Right hindlimb (tissue), 1 donor: ENCODE results near the gene LYPD6.

Experiments used
- DNase-seq: peaks from one replicate; pipeline ENCODE4 v3.0.0-alpha.2; 2018

Gene LYPD6

DNA sequence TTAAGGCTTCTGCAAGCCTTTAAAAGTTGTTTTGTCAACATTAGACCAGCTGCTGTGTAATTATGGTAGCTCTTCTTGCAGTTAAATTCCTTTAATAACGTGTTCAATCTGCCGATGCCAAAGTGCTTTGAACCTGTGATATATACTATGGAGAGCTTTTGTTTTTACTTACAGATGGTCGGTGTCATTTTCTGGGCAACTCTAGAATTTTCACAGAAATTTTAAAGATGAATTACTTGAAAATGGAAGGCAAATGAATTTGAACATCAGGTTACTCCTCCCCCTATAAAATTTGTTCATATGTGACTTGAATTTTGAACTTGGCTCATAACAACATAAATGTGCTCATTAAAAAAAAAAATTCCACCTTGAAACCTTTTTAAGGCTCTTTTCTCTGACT lies 23.0 kb downstream of the LYPD6 start:
- DNase-seq, result no peak

DNA sequence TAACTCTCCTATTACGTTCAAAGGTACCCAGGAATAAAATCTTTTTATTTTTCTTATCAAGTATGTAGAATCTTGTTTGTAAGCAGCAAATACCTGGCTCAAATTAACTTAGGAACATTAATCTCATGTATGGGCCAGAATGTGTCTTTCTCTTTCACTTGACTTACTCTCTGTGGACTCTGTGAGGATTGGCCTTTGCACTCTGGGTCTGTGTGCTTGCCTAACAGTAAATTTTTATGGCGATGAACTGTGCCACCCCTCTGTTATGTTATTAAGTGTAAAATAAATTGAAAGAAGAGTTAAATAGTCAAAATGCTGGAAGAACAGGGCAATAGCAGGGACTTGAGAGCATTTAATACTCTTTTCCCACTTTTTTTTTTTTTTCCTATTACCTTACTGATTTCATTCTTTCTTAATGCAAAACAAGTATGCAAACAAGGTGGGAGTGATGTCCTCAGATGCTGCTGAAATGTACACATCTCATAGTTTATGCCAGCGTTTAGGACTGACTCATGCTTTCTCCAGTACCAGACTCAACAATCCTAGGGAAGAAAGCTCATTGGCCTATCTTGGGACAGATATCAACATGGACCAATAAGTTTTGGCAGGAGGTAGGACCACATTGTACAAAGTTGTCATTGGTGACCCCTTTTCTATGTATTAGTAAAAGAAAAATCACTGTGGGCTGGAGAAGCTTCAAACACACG lies 25.5 kb downstream of the LYPD6 start:
- DNase-seq, result no peak

DNA sequence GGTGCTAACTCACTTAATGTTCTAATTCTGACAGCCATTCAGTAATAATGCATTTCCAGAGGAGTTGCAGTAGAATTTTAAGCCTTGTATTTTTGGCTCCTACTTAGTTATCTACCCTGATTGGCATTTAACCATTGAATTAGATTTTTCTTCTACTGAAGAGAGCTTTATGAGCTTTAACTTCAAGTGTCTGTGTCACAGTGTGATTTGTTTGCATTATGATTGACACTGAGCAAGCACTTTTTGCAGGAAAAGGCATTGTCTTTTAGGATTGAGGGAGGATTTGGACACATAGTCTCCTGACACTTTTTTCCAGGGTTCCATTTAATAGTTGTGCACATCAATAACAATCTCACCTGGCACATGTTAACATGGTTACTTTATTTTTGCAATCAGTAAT lies 26.7 kb downstream of the LYPD6 start:
- no peak for DNase-seq

DNA sequence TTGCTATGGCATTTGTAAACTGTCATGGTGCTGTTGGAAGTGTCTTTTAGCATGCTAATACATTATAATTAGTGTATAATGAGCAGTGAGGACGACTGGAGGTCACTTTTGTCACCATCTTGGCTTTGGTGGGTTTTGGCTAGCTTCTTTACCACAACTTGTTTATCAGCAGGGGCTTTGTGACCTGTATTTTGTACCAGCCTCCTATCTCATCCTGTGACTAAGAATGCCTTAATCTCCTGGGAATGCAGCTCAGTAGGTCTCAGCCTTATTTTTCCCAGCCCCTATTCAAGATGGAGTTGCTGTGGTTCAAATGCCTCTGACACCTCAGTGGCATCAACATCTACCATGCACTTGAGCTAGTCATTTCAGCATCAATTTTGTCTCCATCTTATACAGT lies 29.7 kb downstream of the LYPD6 start:
- no peak for DNase-seq

DNA sequence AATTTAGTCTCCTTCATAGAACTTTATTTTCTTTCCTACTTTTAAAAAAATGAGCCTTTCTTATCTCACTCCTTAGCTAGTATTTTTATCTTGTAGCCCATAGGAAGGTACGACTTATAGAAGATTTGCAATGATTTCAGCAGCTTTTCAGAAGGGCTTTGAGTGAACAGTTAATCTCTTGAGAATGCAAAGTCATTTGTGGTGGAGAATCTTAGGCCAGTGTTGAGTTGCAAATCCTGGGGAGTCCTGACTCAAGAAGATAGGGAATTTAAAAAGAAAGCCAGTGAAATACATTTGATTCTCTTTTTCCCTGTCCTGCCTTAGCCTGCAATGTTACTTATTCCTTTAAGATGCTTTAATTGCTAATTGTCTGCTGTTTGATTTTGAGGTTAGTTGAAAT lies 33.6 kb downstream of the LYPD6 start:
- DNase-seq, result no peak

DNA sequence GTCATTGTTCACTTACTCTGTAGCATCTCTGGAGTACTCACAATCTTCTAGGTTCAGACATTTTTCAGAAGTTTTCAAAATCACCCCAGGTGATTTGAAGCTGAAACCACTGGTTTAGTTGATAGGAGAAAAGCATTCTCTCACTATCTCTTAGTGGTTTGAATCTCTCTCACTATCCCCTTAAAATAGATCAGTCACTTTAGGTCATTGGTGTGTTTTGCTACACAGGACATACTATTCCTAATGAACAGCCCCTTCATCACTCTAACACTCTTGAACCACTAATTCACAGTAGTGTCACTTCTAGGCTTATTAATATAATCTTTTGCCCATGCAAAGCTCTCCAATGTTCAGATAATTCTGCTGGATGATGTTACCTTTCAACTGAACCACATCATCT lies 34.5 kb downstream of the LYPD6 start:
- DNase-seq, result no peak

DNA sequence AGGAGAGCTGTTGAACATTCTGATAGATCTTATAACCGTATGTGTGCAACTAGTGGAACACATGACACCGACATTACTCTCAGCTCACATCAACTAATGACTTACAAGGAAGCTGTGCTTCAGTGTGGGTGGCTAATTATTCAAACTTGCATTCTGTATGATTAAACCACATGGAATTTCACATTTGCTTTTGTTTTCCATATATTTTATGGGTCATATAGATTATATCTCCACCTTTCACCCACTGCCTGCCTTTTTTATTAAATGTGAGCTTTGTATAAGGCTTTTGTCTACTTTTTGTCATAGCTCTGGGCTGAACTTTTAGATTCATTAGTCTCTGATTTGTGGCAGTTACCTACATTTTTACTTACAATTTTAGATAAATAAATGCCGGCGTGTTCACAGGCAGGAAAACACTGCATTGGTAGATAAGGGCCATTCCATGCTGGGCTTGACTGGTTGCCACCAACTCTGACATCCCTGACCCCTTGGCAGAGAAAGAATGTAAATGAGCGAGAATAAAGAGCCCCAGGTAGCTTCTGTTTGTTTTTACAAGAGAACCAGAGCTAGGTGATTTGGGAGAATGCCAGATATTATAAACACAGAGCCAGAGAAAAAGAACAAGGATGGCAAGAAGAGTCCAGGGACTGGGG lies 35.7 kb downstream of the LYPD6 start:
- DNase-seq, result no peak

DNA sequence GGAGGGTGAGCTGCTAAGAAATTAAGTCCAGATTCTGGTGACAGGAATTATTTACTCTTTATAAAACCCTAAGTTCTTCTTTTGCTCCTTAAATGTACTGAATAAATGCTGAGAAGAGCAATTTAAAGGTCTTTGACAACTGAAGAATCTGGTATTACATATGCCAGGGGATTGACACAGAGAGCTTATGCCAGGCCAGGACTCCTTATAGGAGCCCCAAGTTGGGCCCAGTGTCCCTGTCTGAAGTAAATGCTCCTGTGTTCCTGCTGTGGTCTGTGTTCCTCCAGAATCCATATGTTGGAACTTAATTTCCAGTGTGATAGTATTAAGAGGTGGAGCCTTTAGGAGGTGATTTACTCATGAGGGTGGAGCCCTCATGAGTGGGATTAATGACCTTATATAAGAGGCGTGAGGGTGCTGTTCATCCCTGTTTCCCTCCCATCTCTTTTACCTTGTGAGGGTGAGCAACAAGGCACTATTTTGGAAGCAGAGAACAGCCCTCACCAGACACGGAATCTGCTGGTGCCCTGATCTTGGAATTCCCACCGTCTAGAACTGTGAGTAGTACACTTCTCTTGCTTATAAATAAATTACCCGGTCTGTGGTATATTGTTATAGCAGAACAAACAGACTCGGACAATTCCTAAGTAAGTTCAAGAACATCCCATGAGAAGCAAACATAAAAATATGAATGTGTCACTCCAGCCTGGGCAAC lies 39.8 kb downstream of the LYPD6 start:
- DNase-seq, result no peak

DNA sequence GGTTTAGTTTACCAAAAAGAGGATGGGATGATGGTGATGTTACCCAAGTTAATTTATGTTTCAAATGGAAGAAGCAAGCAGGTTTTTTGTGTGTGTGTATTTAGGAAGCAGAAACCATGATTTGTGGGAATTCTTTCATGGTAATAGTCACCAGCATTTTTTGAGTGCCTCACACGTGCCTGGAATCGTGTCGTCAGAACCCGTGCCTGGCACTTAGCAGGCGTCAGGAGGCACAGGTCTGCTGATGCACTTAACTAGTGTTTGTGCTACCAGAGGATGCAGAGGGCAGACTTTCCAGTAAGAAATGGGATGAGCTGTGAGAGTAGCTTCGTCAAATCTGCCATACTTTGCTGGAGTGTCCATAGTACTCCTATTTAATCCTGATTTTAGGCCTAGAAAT lies 41.1 kb downstream of the LYPD6 start:
- DNase-seq, result no peak

DNA sequence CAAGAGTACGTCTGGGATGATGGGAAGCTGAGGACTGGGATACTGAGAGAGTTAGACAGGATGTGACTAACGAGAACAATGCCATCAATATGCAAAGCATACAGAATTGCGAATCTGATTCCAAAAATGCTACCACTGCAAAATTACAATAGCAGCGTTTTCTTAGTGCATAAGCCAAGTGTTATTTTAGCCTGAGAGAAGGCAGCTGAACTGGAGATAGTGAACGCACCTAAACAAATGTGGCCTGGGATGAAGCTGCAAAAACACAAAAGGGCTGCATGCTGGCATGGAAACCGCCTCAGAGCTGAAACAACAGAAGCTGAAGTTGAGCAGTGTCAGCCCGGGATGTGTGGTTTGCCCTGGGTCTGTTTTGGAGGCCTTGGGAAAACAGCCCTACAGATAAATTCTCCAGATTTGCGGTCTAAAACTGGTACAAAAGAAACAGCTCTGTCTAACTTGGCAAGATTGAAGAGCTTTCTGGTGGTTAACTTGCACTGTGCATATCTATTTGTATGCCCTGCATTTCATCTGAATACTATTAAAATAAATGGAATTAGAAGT lies 45.5 kb downstream of the LYPD6 start:
- DNase-seq, result peak; percentile 26

DNA sequence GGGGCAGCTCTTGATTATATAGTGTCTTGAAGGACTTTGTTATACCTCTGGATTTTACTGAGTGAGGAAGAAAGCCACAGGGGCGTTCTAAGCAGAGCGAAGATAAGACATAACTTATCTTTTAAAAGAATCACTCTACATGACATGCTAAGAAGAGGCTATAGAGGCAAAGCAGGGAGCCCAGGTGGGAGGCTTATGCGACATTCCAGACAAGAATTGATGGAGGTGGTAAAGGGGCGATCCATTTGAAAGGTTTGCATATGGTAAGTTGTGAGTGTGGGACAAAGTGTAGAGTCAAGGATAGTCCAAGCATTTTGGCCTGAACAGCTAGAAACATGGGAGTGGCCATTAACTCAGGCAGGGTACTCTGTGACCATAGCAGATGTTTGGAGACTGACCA lies 49.8 kb downstream of the LYPD6 start:
- no peak for DNase-seq

DNA sequence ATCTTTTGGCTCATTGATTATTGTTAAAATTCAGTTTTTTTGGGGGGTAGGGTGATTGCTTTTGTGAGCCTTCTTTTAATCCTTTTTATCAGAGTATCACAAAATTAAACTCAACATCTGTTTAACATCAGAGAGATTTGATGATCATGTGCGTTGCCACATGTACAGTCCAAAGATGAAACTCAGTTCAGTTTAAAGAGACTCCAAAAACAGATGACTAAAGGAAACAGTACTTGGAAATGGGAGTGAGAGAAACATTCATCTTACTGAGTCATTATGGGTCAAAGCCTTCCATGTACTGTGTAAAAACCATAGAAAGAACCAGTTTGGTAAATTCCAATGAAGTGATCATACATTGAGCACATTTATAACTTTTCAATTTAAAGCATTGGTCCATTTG lies 53.0 kb downstream of the LYPD6 start:
- no peak for DNase-seq

DNA sequence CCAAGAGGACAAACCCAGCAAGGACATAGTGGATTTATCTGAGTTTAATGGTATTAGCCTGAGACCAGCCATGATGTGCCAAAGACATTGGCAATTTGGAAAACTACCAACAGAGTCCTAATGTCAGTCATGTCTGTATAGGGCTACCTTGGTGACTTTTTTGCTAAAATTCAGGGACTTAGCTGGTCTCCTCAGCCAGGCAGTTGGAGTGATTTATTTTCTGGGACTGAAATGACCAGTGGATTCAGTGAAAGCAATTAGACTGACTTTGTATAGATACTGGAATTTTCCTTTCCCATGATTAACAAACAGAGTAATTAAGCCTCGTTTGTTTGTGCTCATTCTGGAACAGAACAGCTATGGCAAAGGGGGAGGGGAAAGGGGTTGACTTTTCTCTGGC lies 55.0 kb downstream of the LYPD6 start:
- DNase-seq, result no peak

DNA sequence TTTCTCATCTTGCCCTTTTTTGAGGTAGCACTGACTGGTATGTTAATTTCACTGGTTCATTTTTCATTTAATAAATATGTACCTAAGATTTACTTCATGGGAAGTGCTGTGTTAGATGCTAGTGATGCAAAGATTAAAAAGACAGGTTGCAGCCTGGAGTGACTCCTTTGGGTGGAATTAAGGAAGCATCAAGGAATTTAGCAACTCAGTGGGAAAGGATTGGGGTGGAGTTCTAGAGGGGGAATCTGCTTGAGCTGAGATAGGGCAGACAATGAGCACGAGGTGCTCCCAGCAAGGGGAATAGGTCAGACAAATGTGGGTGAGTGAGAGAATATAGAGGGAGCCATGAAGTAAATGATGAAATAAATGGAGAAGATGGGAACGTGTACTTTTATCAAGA lies 57.0 kb downstream of the LYPD6 start:
- DNase-seq, result no peak

DNA sequence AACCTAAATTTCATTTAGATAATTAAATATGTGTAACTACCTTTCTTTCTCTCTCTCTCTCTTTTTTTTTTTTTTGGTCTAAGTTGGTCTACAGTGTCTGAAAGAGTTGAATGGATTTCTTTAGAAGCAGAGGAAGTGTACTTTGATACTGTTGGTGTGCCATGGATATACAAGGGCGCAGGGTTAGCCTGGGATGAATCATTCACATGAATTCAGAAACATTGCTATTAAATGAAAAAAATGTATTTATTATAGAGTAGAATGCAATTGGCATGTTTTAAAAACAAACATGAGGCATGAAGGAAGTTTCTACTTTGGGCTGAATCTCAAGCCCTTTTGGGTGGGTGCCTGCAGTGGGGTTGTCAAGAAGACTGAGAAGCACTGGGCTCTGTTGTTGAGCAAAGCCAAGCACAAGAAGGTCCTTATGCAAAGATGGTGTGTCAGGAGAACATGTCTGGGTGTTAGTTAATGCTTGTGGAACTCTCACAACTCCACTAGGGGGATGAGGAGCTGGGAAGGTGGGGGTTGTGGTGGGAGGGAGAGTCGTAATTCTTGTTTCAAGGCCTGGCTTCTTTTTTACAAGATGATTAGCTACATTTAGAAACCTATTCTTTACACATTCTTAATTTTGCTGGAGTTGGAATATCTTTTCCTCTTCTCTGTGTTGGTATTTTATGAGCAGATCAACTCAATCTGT lies 57.9 kb downstream of the LYPD6 start:
- DNase-seq, result no peak

DNA sequence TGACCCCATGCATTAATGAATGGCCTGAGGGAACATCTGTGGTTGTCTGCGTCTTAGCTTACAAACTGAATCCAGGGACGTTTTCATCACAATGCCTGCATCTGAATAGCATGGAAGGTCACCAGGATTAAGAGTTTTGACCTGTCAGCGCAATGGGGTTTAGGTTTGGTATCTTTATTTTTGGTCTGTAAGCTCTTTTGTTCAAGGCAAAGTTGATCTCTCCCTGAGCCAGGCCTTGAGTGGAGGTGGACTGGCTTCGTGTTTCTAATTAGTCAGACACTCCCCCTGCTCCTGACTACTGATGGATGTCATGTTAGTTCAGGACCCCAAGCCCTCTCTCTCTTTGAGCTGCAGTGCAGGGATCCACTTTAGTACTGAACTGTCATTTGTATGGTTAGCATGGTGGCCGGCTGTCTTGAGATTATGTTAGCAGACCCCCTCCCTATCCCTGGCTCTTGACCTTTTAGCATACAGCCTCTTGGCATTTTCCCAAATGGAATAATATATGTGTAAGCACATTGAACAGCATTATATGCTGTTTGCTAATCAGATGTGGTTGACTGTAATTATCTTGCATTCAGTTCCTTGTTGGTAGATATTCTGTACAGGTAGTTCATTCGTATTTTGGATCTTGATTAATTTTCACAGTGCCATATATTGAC lies 59.2 kb downstream of the LYPD6 start:
- no peak for DNase-seq

DNA sequence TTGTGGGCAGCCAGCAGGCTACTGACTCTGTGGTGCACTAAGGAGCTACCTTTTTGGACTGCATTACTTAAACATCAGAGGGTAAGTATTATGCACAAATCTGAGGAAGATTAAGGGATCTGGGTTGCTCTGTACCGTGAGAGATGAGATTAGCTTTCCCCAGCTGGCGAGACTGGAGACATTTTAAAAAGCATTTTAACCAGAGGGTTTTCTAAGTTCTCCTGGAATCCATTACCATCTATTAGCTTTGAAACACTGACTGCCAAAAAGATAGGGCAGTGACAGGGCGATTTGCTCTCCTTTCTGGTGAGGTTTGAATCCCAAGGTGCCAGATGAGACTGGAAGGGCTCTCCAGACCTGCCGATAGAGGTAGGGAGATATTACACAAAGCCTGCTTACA lies 63.2 kb downstream of the LYPD6 start:
- DNase-seq, result no peak

DNA sequence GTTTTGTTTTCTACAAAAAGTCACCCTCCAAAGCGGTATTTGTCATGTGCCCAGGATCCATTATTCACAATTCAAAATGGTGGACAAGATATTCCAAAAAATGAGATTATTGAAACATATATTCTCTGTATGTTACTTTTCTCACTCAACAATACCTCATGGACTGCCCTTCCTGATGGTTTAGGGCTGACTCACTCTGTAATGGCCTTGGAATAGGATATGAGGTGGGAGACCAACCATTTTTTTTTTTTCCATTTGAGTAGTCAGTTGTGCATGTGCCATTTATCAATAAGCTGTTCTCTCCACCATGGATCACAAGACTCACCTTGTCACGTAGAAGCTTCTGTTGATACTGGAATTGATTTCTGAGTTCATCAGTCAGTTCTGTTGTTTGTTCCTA lies 64.5 kb downstream of the LYPD6 start:
- DNase-seq, result no peak

DNA sequence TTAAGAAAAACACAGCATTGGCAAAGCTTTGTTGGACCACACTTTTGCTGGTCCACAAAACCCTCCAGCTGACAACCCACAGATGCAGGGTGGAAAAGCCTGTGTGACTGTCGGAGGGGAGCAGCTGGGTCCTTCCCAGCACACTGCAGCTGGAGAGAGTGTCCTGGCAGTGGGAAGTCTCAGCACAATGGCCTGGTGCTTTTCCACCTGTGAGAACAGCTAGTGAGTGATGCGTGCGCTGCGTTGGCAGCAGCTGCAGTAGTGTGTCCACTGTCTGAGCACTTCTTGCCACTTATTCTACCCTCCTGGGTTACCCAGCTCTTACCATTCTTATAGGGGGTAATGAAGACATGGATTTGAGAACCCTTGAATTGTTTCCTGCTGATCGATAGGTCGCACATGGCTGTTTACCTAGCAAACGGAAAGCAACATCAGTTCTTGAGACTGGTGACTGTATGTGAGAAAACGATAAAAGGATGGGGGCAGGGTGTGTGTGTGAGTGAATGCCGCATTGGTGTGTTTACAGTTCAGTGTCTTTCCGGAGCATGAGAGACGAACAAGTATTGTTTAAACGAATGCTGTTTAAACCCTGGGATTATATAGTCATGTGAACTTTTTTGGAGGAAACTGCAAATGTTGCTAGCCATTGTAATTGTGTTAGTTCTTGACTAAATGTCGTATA lies 69.7 kb downstream of the LYPD6 start:
- no peak for DNase-seq

DNA sequence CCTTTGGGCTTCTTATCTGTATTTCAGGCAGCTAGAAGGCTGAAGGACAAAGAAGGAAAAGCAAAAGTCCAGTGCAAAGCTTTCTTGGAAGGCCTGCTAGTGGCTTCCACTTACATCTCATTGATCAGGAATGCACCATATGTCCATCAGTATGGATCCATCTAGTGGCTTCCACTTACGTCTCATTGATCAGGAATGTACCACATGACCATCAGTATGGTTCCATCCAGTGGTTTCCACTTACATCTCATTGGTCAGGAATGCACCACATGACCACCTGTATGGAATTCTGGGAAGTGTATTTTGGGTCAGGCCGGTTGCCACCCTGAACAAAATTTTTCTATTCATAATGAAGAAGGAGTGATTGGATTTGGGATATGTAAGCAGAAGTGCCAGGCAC lies 70.6 kb downstream of the LYPD6 start:
- no peak for DNase-seq

DNA sequence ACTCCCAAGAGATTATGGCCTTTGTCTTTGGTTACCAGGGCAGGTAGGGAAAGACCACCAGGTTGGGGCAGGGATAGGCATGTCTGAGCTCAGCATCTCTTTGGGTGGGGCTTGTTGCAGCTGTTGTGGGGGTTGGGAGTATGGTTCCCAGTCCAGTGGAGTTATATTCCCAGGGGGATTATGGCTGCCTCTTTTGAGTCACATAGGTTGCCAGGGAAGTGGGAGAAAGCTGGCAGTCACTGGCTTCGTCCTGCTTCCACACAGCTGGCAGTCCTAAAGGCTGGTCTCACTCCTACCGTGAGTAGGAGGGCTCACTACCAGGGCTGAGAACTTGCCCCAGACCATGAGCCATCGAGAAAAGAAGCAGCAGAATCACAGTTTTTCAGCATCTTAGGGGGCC lies 79.1 kb downstream of the LYPD6 start:
- no peak for DNase-seq
